ENCODE data around the gene ELN.

ELN gene

DNA sequence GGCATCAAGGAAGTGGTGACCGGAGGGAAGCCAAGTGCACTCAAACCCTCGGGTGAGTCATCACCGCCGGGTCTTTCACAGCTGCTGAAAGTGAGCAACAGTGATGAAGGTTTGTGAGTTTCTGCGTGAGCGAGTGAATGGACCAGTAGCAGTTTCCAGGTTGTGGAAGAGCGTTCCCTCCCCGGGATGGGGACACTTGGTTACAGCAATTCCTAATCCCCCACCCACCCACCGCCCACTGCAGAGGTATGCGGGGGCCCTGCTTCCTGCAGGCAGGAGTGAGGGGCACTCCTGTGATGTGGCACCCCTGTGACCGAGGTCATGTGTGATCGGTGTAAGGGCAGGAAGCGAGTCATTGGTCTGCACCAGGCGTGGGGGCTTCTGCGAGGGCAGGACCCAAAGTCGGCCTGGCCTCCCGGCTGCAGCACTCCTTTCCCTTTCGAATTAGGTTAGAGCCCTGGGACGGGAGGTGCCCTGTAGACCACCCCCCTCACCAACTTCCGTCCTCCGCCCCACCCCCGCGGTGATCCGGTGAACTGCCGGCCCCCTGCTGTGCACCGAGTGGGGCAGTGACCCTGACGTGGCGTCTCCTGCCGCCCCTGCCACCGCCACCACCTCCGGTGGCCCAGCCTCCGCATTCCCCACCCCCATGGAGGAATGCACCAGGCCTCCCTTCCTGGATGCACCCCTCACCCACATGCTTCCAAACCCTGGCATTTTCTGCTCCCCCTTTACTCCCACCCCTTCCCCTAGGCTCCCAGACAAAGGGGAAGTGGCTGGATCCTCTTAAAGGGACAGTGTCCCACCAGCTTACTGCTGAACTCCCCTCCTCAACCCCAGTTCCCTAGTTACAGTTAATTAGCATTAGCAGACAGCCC lies 66.5 kb downstream of the ELN start:
- peak; percentile 93 for DNase-seq (ENCODE audit: low spot score)

DNA sequence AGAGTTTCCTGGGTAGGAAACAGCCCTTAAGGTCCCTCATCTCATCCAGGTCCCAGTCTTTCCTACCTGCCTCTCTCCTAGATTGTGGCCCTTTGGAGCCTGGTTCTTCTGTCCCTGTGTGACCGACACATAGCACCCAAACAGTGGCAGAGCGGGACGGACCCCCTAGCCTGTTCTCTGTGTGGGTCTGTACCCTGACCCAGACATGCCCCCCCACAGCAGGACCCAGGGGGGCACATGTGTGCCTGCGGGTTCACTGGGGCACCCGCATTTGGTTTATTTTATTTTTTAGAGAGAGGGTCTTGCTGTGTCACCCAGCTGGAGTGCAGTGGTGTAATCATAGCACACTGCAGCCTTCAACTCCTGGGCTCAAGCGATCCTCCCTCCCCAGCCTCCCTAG lies 67.2 kb downstream of the ELN start:
- DNase-seq (ENCODE audit: low spot score): no peak

DNA sequence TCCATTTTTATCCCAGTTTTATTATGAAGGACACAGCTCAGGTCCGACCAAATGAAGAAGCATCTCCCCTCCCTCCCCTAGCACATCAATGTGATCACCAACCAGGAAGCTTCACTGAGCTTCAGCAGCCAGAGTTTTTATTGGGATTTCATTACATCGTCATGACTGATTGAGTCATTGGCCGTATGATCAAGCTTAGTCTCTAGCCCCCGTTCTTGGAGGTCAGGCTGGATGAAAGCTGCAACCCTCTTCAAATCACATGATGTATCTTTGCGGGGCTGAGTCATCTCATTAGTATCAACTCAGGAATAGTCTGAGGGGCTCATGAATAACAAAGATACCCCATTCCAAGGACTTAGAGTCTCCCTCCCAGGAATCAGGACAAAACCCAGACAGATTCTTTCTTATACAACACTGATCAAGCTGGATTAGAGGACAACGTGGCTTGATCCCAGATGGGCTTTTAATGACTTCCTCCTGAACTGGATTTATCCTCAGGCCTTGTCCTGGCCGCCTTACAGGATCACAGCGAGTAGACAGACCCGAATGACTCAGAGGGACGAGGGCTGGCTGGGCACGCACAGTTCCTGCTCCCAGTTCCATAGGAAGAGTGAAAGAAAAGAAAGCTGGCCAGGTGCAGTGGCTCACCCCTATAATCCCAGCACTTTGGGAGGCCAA lies 70.1 kb downstream of the ELN start:
- DNase-seq (ENCODE audit: low spot score): peak; percentile 52

DNA sequence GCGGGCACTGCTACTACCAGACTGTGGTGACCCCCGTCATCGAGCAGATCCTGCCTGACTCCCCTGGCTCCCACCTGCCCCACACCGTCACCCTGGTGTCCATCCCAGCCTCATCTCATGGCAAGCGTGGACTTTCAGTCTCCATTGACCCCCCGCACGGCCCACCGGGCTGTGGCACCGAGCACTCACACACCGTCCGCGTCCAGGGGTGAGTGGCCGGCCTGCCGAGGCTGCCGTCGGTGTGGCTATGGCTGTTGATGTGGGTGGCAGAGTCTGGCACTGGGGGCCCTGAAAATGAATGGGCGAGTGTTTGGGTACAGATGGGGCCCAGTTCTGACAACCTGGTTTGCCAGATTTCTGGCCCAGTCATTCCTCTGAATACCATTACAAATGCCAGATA lies 71.1 kb downstream of the ELN start:
- no peak for DNase-seq (ENCODE audit: low spot score)

DNA sequence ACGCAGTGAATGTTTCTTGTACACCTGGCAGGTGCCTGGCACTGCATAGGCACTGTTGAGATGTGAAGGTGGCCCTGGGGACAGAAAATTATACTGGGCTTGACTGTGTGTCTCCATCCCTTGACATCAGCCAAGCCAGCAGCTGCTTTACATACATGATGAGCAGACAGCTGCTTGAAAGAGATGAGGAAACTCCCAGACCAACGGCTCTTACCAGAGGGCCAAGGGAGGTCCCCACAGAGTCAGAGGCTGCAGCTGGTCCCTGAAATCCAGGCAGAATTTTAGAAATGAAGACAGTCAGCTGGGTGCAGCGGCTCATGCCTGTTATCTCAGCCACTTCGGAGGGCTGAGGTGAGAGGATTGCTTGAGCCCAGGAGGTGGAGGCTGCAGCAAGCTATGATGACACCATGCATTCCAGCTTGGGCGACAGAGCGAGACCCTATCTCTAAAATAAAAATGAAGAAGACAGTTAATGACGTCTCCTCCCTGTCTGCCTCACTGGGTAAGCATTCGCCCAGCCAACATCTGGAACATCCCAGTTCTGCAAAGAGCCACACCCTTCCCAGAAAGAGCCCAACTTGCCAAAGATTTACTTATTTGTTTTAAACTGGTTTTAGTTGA lies 73.2 kb downstream of the ELN start:
- DNase-seq (ENCODE audit: low spot score): no peak

DNA sequence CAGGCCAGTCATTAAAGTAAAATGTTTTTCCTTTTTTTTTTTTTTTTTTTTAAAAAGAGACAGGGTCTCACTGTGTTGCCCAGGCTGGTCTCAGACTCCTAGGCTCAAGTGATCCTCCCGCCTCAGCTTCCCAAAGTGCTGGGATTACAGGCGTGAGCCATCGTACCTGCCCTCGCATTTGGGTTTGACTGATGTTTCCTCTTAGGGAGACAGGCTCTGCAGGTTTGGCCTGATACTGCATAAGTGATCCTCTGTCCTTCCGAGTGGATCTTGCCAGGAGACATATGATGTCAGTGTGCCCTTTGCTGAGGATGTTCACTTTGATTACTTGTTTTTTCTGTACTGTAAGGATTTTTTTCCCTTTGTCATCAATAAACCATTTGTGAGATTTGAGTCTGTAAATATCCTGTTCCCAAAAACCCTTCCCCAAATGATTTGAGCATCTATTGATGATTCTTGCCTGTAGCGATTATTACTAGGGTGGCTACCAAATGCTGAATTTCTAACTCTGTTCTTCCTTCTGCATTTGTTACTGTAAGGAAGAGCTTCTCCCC lies 75.3 kb downstream of the ELN start:
- DNase-seq (ENCODE audit: low spot score): no peak

DNA sequence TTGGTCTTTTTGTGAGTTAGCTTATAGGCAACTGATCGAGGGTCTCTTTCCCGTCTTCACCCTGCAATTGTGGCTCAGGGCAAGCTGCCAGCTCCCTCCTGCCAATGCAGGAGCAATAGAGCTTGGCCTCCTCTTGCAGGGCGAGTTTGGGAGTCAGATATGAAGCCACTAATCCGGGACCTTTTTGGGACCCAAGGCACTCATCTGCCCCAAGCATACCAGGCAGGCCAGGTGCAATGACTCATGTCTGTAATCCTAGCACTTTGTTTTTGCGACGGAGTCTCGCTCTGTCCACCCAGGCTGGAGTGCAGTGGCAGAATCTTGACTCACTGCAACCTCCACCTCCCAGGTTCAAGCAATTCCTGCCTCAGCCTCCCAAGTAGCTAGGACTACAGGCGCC lies 76.7 kb downstream of the ELN start:
- no peak for DNase-seq (ENCODE audit: low spot score)

DNA sequence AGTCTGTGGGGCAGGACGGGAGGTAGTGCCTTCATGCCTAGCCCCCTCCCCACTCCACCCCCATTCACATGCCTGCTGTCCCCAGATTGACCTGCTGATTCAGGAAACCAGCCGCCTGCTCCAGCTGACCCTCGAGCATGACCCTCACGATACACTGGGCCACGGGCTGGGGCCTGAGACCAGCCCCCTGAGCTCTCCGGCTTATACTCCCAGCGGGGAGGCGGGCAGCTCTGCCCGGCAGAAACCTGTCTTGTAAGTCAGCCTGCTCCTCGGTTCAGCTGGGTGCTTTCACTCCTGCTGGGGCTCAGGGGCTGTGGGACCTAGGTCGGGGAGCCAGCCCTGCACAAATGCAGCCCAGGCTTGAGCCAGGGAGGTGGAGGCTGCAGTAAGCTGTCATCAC lies 78.0 kb downstream of the ELN start:
- DNase-seq (ENCODE audit: low spot score): no peak

DNA sequence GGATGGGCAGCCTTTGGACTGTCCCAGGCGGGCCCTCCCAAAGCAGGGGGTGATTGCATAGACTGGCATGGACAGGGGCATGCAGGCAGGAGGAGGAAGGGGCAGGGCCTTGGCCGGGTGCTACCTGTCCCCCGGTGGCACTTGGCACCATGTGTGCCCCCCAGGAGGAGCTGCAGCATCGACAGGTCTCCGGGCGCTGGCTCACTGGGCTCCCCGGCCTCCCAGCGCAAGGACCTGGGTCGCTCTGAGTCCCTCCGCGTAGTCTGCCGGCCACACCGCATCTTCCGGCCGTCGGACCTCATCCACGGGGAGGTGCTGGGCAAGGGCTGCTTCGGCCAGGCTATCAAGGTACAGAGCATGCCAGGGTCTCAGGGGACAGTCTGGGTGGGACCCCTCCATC lies 78.9 kb downstream of the ELN start:
- DNase-seq (ENCODE audit: low spot score): no peak

DNA sequence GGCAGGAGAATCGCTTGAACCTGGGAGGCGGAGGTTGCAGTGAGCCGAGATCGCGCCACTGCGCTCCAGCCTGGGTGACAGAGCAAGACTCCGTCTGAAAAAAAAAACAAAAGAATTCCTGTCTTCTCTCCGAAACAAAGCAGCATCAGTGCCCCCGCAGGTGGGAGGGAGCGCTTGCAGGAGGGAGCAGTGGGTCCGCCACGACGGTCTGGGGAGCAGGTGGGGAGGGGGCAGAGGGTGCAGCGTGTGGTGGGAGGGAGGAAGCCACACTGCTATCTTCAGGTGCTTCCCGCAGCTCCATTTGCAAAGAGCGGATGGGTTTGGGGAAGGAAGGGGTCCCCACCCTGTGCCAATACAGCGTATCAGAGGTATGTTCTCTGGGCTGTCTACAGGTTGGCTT lies 87.4 kb downstream of the ELN start:
- no peak for DNase-seq (ENCODE audit: low spot score)

DNA sequence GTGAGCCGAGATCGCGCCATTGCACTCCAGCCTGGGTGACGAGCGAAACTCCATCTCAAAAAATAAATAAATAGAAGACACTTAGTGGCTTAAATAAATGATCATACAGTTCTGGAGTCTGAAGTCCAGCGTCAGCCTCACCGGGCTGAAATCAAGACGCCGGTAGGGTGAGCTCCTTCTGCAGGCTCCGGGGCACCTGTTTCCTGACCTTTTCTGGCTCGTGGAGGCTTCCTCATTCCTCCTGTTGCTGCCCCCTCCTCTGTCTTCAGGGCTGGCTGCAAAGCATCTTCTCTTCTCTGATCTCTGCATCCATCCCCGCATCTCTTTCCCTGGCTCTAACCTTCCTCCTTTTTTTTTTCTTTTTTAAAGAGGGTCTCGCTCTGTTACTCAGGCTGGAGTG lies 88.4 kb downstream of the ELN start:
- no peak for DNase-seq (ENCODE audit: low spot score)

Measured in kidney capillary endothelial cell (primary cell).